Middle frontal gyrus (tissue), 1 donor: Measurements from ENCODE around the gene HGS.
"Not testable (repeated sequence)": the region's sequence is repeated elsewhere in the genome, so short reads cannot be mapped to it uniquely, and the experiment has no call there.

ENCODE experiments used
- DNase-seq: peaks from one replicate; pipeline ENCODE4 v3.0.0-alpha.2; 2015; ENCODE audit warnings: low spot score; ENCODE audit errors: extremely low spot score

HGS gene

GRCh38 chr17:81655378-81656117 lies 28.3 kb upstream of the HGS start:
- DNase-seq, result no peak

GRCh38 chr17:81656118-81656743 lies 27.6 kb upstream of the HGS start, which contains the start of gene PDE6G:
PDE6G (minus strand) TSS chr17:81656542; CDS start chr17:81653305, 3,237 bp downstream.
- DNase-seq, result no peak

- no peak for DNase-seq
These were observed 27.0 kb upstream of the HGS start for GRCh38 chr17:81656835-81657234.

GRCh38 chr17:81659038-81659437 lies 24.8 kb upstream of the HGS start:
- no peak for DNase-seq

- no peak for DNase-seq
These were observed 23.4 kb upstream of the HGS start for GRCh38 chr17:81660441-81660840.

GRCh38 chr17:81662002-81662401 lies 21.8 kb upstream of the HGS start:
- DNase-seq, result no peak

GRCh38 chr17:81664051-81664470 lies 19.8 kb upstream of the HGS start:
- no peak for DNase-seq

GRCh38 chr17:81665205-81666091 lies 18.4 kb upstream of the HGS start:
- DNase-seq, result no peak

GRCh38 chr17:81666092-81666341 lies 17.8 kb upstream of the HGS start:
- no peak for DNase-seq

- peak; percentile 94 for DNase-seq
These were observed 17.2 kb upstream of the HGS start, which contains the start of the genes CCDC137 and OXLD1 for GRCh38 chr17:81666342-81667191. CCDC137 (plus strand) TSS chr17:81666737; CDS start chr17:81666767, 30 bp downstream. OXLD1 (minus strand) TSS chr17:81666605; CDS start chr17:81666577, 28 bp downstream.

GRCh38 chr17:81667754-81668153 lies 16.1 kb upstream of the HGS start:
- no peak for DNase-seq

GRCh38 chr17:81672504-81672903 lies 11.3 kb upstream of the HGS start:
- DNase-seq, result no peak

- DNase-seq, result no peak
These were observed 10.9 kb upstream of the HGS start for GRCh38 chr17:81672954-81673353.

- no peak for DNase-seq
These were observed 10.1 kb upstream of the HGS start for GRCh38 chr17:81673561-81674258.

- not testable (repeated sequence) for DNase-seq
These were observed 8.1 kb upstream of the HGS start for GRCh38 chr17:81675515-81676221.

- no peak for DNase-seq
These were observed 6.9 kb upstream of the HGS start for GRCh38 chr17:81676906-81677305.

GRCh38 chr17:81680150-81680549 lies 3.7 kb upstream of the HGS start:
- DNase-seq, result no peak

- DNase-seq, result no peak
These were observed 2.1 kb upstream of the HGS start for GRCh38 chr17:81681672-81682071.

GRCh38 chr17:81682565-81683207 lies 1.1 kb upstream of the HGS start:
- DNase-seq, result no peak
